Adrenal gland (tissue), 5 donors: Measurements from ENCODE around the gene GSTM4.

ENCODE experiments used
- CTCF ChIP-seq, 6 experiments: fragments of 450-650 bp in 4 of 6; fragments of 200-600 bp in 2 of 6; sonication (generic) in 1 of 6; IDR thresholded peaks; 1 replicate in 5 of 6; 2 replicates in 1 of 6; pipeline versions ENCODE4 v1.5.1 to v1.8.0; 2016 to 2021; ENCODE audit warnings: antibody characterized with exemption in 6 of 6, mild to moderate bottlenecking in 2 of 6, moderate library complexity in 1 of 6
- POLR2A ChIP-seq, 2 donors: fragments of 450-650 bp; IDR thresholded peaks; one replicate each; pipeline ENCODE4 v1.6.1; 2017; ENCODE audit warnings: antibody characterized with exemption in 2 of 2, mild to moderate bottlenecking in 2 of 2, moderate library complexity in 1 of 2
- donor health status: DM: no; HTN: no; CAD: no.

GRCh38 chr1:109622137-109622892 is 33.6 kb upstream of the GSTM4 start:
- TF ChIP-seq CTCF (IDR thresholded peaks at IDR 0.05) (no peak), POLR2A (IDR thresholded peaks at IDR 0.05) (no peak)
